Parathyroid adenoma (tissue), 2 donors: ENCODE data around the gene GLIPR1L1.
"Not testable (repeated sequence)": the region's sequence is repeated elsewhere in the genome, so short reads cannot be mapped to it uniquely, and the experiment has no call there.

ENCODE experiments used
- H2AFZ ChIP-seq: fragments of 300-600 bp; sonication (generic); one replicate; pipeline ENCODE4 v1.7.0; 2017; ENCODE audit warnings: antibody characterized with exemption, mild to moderate bottlenecking
- H3K27ac ChIP-seq: fragments of 300-600 bp; sonication (generic); one replicate; pipeline ENCODE4 v1.7.0; 2017
- H3K27me3 ChIP-seq: fragments of 300-600 bp; sonication (generic); one replicate; pipeline ENCODE4 v1.7.0; 2017; ENCODE audit warnings: low read length; ENCODE audit not compliant: control insufficient read depth, insufficient read depth
- H3K36me3 ChIP-seq: fragments of 300-600 bp; sonication (generic); one replicate; pipeline ENCODE4 v1.7.0; 2017; ENCODE audit warnings: low read length; ENCODE audit not compliant: control insufficient read depth, insufficient read depth
- H3K4me1 ChIP-seq: fragments of 300-600 bp; sonication (generic); one replicate; pipeline ENCODE4 v1.7.0; 2017; ENCODE audit warnings: control low read depth
- H3K4me2 ChIP-seq: fragments of 300-600 bp; sonication (generic); one replicate; pipeline ENCODE4 v1.7.0; 2017; ENCODE audit warnings: low read length
- H3K4me3 ChIP-seq: fragments of 300-600 bp; sonication (generic); one replicate; pipeline ENCODE4 v1.7.0; 2017; ENCODE audit warnings: low read depth, low read length
- H3K79me2 ChIP-seq: fragments of 300-600 bp; sonication (generic); one replicate; pipeline ENCODE4 v1.7.0; 2017; ENCODE audit warnings: control low read depth
- H3K9ac ChIP-seq: fragments of 300-600 bp; sonication (generic); one replicate; pipeline ENCODE4 v1.7.0; 2017; ENCODE audit warnings: mild to moderate bottlenecking
- H3K9me3 ChIP-seq: fragments of 300-600 bp; sonication (generic); one replicate; pipeline ENCODE4 v1.7.0; 2017; ENCODE audit warnings: low read length; ENCODE audit not compliant: control insufficient read depth
- CTCF ChIP-seq: fragments of 300-600 bp; sonication (generic); IDR thresholded peaks from one replicate; pipeline ENCODE4 v1.7.0; 2017; ENCODE audit warnings: antibody characterized with exemption, mild to moderate bottlenecking
- donor health status: primary hyperparathyroidism.

Gene GLIPR1L1

DNA sequence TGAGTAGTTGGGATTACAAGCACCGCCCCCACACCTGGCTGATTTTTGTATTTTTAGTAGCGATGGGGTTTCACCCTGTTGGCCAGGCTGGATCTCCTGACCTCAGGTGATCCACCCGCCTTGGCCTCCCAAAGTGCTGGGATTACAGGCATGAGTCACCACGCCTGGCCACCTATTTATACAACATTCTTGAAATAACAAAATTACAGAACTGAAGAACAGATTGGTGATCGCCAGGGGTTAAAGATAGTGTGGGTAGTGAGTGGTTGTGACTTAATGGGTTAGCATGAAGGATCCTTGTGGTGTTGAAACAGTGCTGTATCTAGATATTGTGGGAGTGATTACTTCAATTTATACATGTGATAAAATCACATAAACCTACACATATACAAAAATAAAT is 7.4 kb downstream of the GLIPR1L1 start:
- H3K4me2 ChIP-seq = no peak overlapping the region
- H3K27ac ChIP-seq = no peak overlapping the region
- H3K4me3 ChIP-seq = no peak overlapping the region
- TF ChIP-seq CTCF = no peak
- no peaks in the 10 kb centered on the region for H3K27me3 ChIP-seq
- no peak overlapping the region for H3K9ac ChIP-seq
- H2AFZ ChIP-seq = no peak overlapping the region
- no peaks in the 10 kb centered on the region for H3K9me3 ChIP-seq
- H3K4me1 ChIP-seq = no peaks in the 10 kb centered on the region
- H3K36me3 ChIP-seq = no peaks in the 10 kb centered on the region
- no peaks in the 10 kb centered on the region for H3K79me2 ChIP-seq

DNA sequence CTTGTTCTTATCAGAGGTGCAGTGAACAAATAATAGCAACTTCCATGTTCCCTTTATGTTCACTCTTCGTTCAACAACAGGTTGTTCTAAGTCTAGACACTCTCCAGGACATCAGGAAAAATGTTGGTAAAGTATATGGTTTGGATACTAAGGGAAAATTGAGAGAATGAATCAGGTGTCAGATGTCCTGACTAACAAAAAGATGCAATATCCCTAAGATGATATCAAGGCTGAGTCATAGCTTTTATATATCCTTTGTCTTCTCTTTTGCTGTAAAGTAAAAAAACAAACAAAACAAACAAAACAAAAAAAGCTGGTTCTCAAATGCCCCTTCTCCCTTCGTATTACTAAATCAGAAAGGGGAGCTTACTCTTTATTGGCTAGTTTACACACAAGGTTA is 11.1 kb downstream of the GLIPR1L1 start:
- H3K4me2 ChIP-seq = no peak overlapping the region
- no peak overlapping the region for H3K27ac ChIP-seq
- no peak overlapping the region for H3K4me3 ChIP-seq
- no peaks in the 10 kb centered on the region for H3K79me2 ChIP-seq
- no peak overlapping the region for H2AFZ ChIP-seq
- H3K4me1 ChIP-seq = no peaks in the 10 kb centered on the region
- H3K9me3 ChIP-seq = no peaks in the 10 kb centered on the region
- no peak overlapping the region for H3K9ac ChIP-seq
- no peaks in the 10 kb centered on the region for H3K36me3 ChIP-seq
- H3K27me3 ChIP-seq = no peaks in the 10 kb centered on the region
- no peak for TF ChIP-seq CTCF

DNA sequence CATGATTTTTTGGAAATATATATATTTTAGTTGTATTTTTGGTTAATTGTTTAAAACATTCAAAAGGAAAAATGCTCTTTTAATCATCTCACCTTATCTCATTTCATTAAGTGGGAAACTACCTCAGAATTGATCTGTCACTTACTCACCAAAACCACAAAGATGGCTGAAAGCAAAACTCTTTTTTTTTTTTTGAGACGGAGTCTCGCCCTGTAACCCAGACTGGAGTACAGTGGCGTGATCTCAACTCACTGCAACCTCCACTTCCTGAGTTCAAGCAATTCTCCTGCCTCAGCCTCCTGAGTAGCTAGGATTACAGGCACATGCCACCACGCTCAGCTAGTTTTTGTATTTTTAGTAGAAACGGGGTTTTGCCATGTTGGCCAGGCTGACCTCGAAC is 11.7 kb downstream of the GLIPR1L1 start:
- not testable (repeated sequence) for H3K36me3 ChIP-seq, H3K27ac ChIP-seq, H3K9me3 ChIP-seq

GRCh38 chr12:75349946-75350345 is 15.5 kb downstream of the GLIPR1L1 start:
- no peak for TF ChIP-seq CTCF
- Histone ChIP-seq H3K4me3 (no peak overlapping the region), H3K27ac (no peak overlapping the region)

More for the DNA sequence above, 11.7 kb downstream of the GLIPR1L1 start:
- not testable (repeated sequence) for H3K4me2 ChIP-seq, H3K4me3 ChIP-seq, H2AFZ ChIP-seq, H3K9ac ChIP-seq, H3K27me3 ChIP-seq, H3K79me2 ChIP-seq, H3K4me1 ChIP-seq

GRCh38 chr12:75350413-75350812 is 15.9 kb downstream of the GLIPR1L1 start:
- Histone ChIP-seq H3K9ac (no peak overlapping the region), H3K79me2 (peaks cover 17% of the 10 kb centered on the region), H3K27ac (no peak overlapping the region), H3K27me3 (no peaks in the 10 kb centered on the region), H3K4me1 (no peaks in the 10 kb centered on the region), H3K9me3 (no peaks in the 10 kb centered on the region), H3K36me3 (no peaks in the 10 kb centered on the region), H3K4me3 (no peak overlapping the region), H3K4me2 (no peak overlapping the region), H2AFZ (no peak overlapping the region)
- no peak for TF ChIP-seq CTCF

More at GRCh38 chr12:75349946-75350345, 15.5 kb downstream of the GLIPR1L1 start:
- H3K4me1 ChIP-seq = no peaks in the 10 kb centered on the region
- H2AFZ ChIP-seq = no peak overlapping the region
- H3K9ac ChIP-seq = no peak overlapping the region
- H3K27me3 ChIP-seq = no peaks in the 10 kb centered on the region
- no peaks in the 10 kb centered on the region for H3K36me3 ChIP-seq
- H3K79me2 ChIP-seq = peaks cover 15% of the 10 kb centered on the region
- no peaks in the 10 kb centered on the region for H3K9me3 ChIP-seq
- no peak overlapping the region for H3K4me2 ChIP-seq
